Progenitor cell of endocrine pancreas (in vitro differentiated cells): ENCODE measurements around the gene KCTD8. TPM values are rescaled to one million over a fixed set of nuclear protein-coding genes. Genes with fewer than 3 reads are reported as not detected.

ENCODE experiments used
- DNase-seq: peaks from one replicate; pipeline ENCODE4 v3.0.0; 2021; ENCODE audit warnings: low spot score; ENCODE audit not compliant: unreplicated experiment
- H3K27ac Mint-ChIP-seq: 2 replicates; pipeline ENCODE4 v1.8.0; 2021; ENCODE audit warnings: mild to moderate bottlenecking, moderate library complexity, mixed read lengths
- H3K27me3 Mint-ChIP-seq: 2 replicates; pipeline ENCODE4 v1.8.0; 2021; ENCODE audit warnings: mixed read lengths
- H3K36me3 Mint-ChIP-seq: 2 replicates; pipeline ENCODE4 v1.8.0; 2022; ENCODE audit warnings: mixed read lengths; ENCODE audit not compliant: insufficient read depth
- H3K4me1 Mint-ChIP-seq: 2 replicates; pipeline ENCODE4 v1.8.0; 2021; ENCODE audit warnings: low read depth, mixed read lengths
- H3K4me3 Mint-ChIP-seq: 2 replicates; pipeline ENCODE4 v1.8.0; 2021; ENCODE audit warnings: low read depth, mild to moderate bottlenecking, moderate library complexity, mixed read lengths
- H3K9me3 Mint-ChIP-seq: 2 replicates; pipeline ENCODE4 v1.8.0; 2021; ENCODE audit warnings: low read depth, mixed read lengths
- CTCF ChIP-seq: fragments of 200-600 bp; sonication (generic); IDR thresholded peaks from one replicate; pipeline ENCODE4 v1.5.0; 2021; ENCODE audit warnings: antibody characterized with exemption, mild to moderate bottlenecking; ENCODE audit not compliant: unreplicated experiment
- long read RNA-seq: library from polyadenylated mRNA; unstranded; transcript quantifications from one replicate; pipeline ENCODE4 v2.0.0, GENCODE V29; 2020
- total RNA-seq: library from RNA; stranded (reverse); gene quantifications from 2 replicates; pipeline ENCODE4 v1.2.1, GENCODE V29; 2021

The KCTD8 gene
- 1.3 and 1.7 TPM in 2 replicates for total RNA-seq
- long read RNA-seq = 0 reads

GRCh38 chr4:44448521-44449461 is at the start of gene KCTD8:
KCTD8 (minus strand) TSS chr4:44448809.
- peaks cover 17% of the 10 kb centered on the region for H3K4me1 Mint-ChIP-seq
- peak; percentile 83 for DNase-seq
- H3K36me3 Mint-ChIP-seq = no peaks in the 10 kb centered on the region
- H3K4me3 Mint-ChIP-seq = peak within 1 kb of the TSS; percentile 74
- peak within 1 kb of the TSS; percentile 93 for H3K27ac Mint-ChIP-seq
- H3K9me3 Mint-ChIP-seq = no peaks in the 10 kb centered on the region
- H3K27me3 Mint-ChIP-seq = peaks cover 55% of the 10 kb centered on the region
- TF ChIP-seq CTCF = peak; percentile 88

DNA sequence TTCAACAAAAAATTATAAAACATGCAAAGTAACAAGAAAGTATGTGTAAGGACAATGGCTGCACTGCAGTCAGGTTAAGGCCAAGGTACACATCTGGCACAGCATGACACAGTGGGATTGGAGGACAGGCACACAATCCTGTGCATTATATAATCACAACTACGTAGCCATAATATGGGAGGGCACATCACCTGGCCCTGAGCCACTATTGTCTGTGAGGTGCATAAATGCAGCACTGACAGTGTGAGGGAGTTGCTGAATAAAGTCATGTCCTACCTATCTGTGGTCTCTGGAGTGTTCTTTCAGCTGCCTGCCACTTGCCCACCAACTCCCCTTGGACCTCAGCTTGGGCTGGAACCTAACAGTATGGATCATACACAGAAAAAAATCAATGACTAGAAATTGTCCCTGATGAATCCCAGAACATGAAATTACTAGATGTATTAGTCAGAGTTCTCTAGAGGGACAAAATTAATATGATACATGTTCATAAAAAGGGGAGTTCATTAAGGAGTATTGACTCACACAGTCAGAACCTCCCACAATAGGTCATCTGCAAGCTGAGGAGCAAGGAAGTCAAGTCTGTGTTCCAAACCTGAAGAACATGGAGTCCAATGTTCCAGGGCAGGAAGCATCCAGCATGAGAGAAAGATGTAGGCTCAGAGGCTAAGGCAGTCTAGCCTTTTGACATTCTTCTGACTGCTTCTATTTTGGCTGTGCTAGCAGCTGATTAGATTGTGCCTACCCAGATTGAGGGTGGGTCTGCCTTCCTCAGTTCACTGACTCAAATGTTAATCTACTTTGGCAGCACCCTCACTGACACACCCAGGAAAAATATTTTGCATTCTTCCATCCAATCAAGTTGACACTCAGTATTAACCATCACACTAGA is 46.4 kb upstream of the KCTD8 start:
- no peaks in the 10 kb centered on the region for H3K36me3 Mint-ChIP-seq

GRCh38 chr4:44493924-44494323 is 45.3 kb upstream of the KCTD8 start:
- Mint-ChIP-seq H3K9me3 (no peaks in the 10 kb centered on the region), H3K27ac (no peak overlapping the region), H3K4me3 (no peak overlapping the region), H3K4me1 (peaks cover 1% of the 10 kb centered on the region), H3K27me3 (no peaks in the 10 kb centered on the region), H3K36me3 (no peaks in the 10 kb centered on the region)
- TF ChIP-seq CTCF = peak; percentile 55
- no peak for DNase-seq

More for the DNA sequence above, 46.4 kb upstream of the KCTD8 start:
- no peak for DNase-seq
- H3K27ac Mint-ChIP-seq = no peak overlapping the region
- TF ChIP-seq CTCF = no peak
- peaks cover 1% of the 10 kb centered on the region for H3K4me1 Mint-ChIP-seq
- H3K4me3 Mint-ChIP-seq = no peak overlapping the region
- H3K9me3 Mint-ChIP-seq = no peaks in the 10 kb centered on the region
- H3K27me3 Mint-ChIP-seq = no peaks in the 10 kb centered on the region

DNA sequence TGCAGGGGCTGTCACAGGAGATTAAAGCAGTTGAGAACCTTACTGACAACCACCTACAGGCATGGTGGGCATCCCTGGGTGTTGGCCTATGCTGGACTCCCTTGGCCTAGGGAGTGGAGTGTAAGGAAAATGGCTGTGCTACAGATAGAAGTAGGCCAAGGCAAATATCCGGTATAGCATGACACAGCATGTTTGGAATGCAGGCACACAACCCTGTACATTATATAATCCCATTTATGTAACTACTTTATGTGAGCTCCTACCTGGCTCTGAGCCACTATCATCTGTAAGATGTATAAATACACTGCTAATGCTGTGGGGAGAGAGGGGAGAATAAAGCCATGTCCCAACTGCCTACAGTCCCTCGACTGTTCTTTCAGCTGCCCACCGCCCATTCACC is 38.7 kb upstream of the KCTD8 start:
- peaks cover 12% of the 10 kb centered on the region for H3K9me3 Mint-ChIP-seq
- no peak for DNase-seq
- H3K36me3 Mint-ChIP-seq = no peaks in the 10 kb centered on the region
- no peak for TF ChIP-seq CTCF
- no peak overlapping the region for H3K27ac Mint-ChIP-seq
- H3K4me1 Mint-ChIP-seq = no peaks in the 10 kb centered on the region
- no peaks in the 10 kb centered on the region for H3K27me3 Mint-ChIP-seq
- no peak overlapping the region for H3K4me3 Mint-ChIP-seq

DNA sequence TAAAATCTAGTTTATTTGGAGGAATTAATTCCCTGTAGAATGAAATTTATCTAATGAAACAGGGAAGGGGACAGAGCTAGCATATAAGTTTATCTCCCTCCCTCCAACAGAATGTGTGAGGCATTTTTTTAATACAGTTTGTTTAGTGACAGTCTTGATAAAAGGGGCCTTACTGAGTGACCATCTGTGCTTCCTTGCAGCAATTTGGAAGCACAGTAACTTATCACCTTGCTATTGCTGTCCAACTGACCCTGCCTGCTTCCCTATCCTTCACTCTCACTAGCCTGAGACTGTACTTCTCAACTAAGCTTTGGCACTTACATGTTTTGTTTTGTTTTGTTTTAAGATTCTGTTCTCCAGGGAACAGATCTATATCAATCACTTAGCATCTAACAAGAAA is 31.1 kb upstream of the KCTD8 start:
- no peaks in the 10 kb centered on the region for H3K36me3 Mint-ChIP-seq
- no peak overlapping the region for H3K27ac Mint-ChIP-seq
- H3K4me1 Mint-ChIP-seq = peaks cover 2% of the 10 kb centered on the region
- no peak for DNase-seq
- H3K9me3 Mint-ChIP-seq = peaks cover 5% of the 10 kb centered on the region
- no peak for TF ChIP-seq CTCF
- H3K27me3 Mint-ChIP-seq = no peaks in the 10 kb centered on the region
- no peak overlapping the region for H3K4me3 Mint-ChIP-seq
